Islet of Langerhans (tissue), 1 donor: ENCODE data around the gene CPA1.

Experiments
- FAIRE-seq: peaks from one replicate; lab custom pipeline; 2011; peaks lifted over from hg19 to GRCh38; lab: Jason Lieb, UNC

CPA1 gene

GRCh38 chr7:130397051-130397757 lies 16.9 kb downstream of the CPA1 start:
- no peak for FAIRE-seq

- FAIRE-seq, result no peak
Measured at GRCh38 chr7:130397758-130398073, 17.4 kb downstream of the CPA1 start.

DNA sequence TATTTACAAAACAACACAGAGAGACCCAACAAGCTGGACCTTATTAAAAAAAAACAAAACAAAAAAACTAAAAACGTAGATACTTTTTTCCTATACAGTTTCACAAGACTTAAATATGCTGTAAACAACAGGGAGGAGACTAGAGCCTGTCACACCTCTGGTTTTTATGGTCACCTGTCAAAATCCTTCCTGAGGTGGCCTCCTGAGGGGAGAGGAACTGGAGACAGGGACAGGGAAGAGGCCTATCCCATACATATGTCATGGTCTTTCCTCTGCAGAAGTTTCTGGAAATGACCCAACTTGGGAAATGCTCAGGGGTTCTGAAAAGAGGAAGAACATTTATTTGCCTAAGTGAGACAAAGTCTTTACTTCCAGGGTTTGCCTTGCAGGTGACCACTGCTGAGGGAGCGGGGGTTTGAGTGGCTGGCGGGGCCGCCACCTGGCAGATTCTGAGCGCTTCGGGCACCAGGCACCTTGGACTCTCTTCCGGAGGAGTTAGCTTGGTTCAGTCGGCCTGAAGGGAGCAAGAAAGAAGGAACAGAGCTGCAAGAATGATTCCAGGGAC lies 18.3 kb downstream of the CPA1 start:
- FAIRE-seq, result no peak

- FAIRE-seq, result no peak
Measured at GRCh38 chr7:130400120-130400572, 19.9 kb downstream of the CPA1 start.

GRCh38 chr7:130401101-130401500 lies 20.8 kb downstream of the CPA1 start:
- FAIRE-seq, result no peak

- FAIRE-seq, result peak; percentile 5
Measured at GRCh38 chr7:130401578-130401977, 21.3 kb downstream of the CPA1 start.

DNA sequence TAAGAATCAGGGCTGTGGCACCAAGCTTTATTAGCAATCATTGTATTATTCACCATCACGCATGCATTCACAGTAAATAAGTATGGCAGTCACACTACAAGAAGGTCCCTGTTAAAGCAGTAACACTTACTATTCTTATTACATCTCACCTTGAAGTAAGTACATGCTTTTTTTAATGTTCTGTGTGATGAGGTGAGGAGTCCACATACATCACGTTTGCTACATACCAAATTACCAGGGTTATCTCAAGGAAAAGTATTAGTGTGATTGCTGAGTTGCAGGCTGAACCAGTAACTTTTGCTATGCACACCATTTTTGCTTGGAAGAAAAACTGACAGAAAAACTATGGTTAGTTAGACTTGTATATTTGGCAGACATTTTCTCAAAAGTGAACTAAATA lies 24.7 kb downstream of the CPA1 start:
- peak; percentile 38 for FAIRE-seq

- FAIRE-seq, result peak; percentile 92
Measured at GRCh38 chr7:130409067-130409711, 28.9 kb downstream of the CPA1 start.

DNA sequence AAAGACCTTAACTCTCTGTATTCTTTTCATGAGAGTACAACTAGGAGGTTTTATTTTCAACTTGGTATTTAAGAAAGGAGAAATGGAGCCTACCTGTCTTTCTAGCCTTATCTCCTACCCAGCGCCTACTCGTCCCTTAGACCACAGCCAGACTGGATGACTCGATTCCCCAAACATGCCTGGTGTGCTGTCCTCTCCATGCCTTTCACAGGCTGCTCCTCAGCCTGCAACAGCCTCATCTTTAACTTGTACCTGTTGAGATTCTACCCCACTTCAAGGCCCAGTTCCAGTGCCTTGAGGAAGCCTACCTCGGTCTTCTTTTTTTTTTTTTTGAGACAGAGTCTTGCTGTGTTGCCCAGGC lies 29.4 kb downstream of the CPA1 start:
- FAIRE-seq, result peak; percentile 17

DNA sequence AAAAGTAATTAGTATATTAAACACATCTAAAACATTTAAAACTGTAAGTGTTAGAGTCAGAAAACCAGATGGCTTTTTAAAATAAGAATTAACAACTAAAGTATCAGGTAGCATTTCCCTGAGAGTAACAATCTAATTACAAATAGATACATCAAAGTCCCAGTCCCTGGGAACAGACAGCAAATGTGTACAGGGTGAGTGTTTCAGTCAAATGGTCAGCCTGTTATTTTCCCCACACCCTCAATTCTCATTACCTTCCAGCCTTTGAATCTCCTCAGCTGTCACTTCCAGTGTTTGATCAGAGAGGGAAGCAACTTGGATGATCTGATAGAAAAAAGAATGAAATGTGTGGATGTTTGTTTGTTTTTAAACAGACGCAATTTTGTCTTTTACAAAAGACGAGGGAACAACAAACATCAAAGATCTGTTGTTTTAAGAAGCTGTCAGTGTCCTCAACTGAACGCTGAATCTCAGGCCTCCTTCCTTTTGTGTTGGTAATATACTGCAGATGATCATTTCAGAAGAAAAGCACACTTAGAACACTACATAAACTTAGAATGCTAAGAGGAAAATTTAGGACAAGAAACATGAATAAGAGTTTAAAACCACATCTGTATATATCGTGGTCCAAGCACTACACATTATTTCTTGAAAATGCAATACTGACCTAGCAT lies 30.7 kb downstream of the CPA1 start:
- peak; percentile 24 for FAIRE-seq

DNA sequence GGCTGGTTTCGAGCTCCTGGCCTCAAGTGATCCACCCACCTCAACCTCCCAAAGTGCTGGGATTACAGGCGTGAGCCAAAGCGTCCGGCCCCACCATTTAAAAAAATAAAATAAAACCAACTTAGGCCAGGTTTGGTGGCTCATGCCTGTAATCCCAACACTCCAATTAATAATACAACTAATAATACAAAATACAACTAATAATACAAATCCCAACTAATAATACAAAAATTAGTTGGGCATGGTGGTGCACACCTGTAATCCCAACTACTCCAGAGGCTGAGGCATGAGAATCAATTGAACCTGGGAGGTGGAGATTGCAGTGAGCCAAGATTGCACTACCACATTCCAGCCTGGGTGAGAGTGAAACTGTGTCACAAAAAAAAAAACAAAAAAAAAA lies 32.9 kb downstream of the CPA1 start:
- FAIRE-seq, result no peak

DNA sequence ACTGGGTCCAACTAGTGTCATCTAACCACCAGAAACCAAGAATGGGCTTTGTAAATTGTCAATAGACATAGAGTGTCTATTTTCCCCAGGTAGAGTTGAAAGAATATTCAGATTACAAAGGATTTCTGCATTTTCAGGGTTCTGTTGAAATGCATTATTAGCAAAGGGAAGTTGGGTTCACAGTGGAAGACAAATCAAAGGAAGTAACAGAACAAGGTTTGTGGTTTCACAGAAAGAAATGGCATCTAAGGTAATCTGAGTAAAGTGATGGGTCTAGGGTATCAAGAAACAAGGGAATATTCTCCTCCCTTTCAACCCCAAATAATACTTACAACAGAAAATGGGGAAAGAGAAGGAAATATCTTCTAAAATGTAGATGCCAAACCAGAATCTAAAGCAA lies 34.7 kb downstream of the CPA1 start:
- no peak for FAIRE-seq

GRCh38 chr7:130417213-130417612 lies 36.9 kb downstream of the CPA1 start:
- no peak for FAIRE-seq

- no peak for FAIRE-seq
Measured at GRCh38 chr7:130418306-130418705, 38.0 kb downstream of the CPA1 start.

DNA sequence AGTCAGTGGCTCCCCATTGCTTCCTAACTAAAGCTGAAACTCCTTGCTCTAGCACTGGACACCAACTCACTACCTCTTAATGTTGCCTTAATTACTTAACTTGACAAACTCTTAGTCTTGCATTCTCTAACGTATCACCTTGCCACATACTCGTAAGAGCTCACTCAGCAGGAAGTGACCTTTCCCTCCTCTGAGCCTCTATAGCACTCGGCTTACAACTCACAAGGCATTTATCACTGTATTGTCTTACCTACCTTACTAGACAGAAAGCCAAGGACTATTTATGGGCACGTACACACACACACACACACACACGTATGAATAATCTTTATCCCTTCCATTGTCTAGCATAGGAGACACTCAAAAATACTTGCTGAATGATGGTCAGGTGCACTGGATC lies 39.4 kb downstream of the CPA1 start:
- peak; percentile 17 for FAIRE-seq

GRCh38 chr7:130420943-130421578 lies 40.8 kb downstream of the CPA1 start:
- peak; percentile 93 for FAIRE-seq

DNA sequence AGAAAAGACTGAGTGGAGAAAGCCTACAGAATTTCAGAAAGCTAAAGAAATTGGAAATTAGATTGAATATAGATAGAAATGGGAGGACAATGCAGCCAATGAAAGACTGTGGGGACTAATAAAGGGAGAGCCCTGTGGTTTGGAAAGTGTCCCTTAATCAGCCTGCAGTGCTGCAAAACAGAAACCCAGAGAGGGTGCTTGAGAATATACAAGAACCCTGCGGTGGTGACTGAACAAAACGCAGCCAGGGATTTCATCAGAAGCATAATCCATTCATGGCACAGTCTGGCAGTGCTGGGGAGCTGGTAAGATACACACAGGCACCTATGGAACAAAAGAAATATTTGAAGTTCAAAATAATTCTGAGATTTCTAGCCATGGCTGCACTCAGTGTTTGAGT lies 41.4 kb downstream of the CPA1 start:
- no peak for FAIRE-seq

DNA sequence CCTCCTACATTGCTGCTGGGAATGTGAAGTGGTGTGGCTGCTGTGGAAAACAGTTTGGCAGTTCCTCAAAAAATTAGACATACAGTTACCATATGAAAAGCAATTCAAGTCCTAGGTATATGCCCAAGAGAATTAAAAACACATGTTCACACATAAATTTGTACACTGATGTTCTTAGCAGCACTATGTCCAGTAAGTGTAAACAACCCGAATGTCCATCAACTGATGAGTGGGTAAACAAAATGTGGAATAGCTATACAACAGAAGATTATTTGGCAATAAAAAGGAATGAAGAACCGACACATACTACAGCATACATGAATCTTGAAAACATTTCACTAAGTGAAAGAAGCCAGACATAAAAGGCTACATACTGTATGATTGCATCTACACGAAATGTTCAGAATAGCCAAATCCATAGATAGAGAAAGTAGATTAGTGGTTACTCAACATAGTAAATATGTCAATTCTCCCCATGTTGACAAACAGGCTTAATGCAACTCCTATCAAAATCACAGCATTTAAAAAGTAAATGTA lies 43.3 kb downstream of the CPA1 start:
- no peak for FAIRE-seq

DNA sequence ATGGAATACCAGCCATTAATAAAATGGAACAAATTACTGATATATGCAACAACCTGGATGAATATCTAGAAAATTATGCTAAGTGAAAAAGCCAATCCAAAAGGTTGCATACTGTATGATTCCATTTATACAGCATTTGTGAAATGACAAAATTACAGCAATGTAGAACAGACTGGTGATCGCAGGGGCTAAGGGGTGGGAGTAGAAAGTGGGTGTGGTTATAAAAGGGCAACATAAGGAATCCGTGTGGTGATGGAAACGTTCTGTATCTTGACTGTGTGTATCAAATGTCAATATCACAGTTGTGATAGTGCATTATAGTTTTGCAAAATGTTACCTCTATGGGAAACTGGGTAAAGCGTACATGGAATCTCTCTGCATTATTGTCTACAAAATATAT lies 45.5 kb downstream of the CPA1 start:
- FAIRE-seq, result no peak

GRCh38 chr7:130426564-130426963 lies 46.3 kb downstream of the CPA1 start:
- FAIRE-seq, result no peak

DNA sequence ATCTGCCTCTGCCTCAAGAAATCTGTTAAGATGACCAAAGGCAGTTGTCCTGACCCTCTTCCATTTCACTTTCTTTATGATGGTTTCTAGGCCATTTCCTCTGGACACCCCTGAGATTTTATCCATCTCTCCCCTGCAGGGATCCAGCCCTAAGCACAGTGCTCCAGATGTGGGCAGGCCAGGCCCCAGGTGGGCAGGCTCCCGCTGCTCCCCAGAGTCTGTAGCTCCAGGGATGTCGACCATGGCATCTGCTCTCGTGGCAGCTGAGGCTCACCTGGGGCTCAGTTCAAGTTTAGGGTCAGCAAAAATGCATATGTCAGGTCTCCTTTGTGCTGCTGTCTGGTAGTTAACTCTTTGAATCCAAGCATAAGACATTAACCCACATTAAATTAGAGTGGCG lies 48.7 kb downstream of the CPA1 start:
- FAIRE-seq, result no peak

DNA sequence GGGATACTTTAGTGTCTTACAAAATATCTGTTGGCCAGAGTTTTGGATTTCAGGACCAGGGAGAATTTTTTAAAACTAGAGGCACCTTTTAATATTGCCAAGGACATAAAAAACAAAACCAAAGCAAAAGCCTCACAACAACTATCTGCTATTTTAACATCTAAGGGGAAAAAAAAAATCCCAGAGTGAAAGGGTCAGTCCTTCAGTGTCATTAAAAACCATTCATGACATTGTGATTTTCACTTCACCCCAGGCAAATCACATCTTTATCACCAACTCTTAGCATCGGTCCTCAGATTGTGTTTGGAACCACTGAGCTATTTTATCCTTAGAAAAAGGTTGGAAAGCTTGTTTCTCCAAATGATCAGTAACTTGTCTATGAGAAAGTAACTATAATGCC lies 49.8 kb downstream of the CPA1 start:
- FAIRE-seq, result no peak
